Inflammatory macrophage treated with lipopolysaccharide for 4 hours (primary cell): ENCODE results near the gene SH3RF3.
A peak's percentile ranks its signal among the peaks of the same experiment; 100 is the strongest.

ENCODE experiments used
- DNase-seq: peaks from one replicate; pipeline ENCODE4 v3.0.0-alpha.2; 2020

Gene SH3RF3

DNA sequence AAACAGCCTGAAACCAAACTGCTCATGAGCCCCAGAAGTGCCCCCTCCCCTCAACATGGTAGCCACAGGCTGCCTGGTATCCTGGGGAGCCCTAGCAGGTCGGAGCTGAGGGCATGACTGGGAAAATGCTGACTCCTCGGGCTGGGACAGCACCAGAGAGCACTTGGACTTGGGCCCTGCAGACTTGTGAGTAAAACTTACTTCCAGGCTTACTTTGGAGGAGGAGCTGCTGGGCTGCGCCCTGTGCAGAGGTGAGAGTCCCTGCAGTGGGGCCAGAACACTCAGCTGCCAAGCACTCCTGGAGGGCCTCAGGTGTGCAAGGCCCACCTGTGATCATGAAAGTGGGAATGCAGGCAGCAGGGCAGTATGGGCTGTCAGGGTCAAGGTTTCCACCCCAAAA is 365.3 kb downstream of the SH3RF3 start:
- no peak for DNase-seq

DNA sequence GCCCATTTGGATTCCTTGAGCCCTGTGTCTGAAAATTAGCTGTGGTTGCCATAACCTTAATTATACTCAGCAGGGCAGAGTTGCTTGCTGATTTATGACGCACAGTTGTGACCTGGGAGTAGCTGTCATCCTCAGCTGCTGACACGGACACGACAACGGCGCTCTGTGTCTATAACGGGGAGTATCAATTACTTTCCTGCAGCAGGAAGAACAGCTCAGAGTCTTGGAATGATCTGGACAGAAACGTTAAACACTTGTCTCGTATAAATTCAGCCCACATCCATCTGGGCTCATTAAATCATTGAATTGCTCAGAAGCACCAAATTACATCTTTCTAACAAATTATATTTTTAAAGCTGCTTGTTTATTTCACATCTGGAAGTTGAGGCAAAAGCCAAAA is 368.5 kb downstream of the SH3RF3 start:
- DNase-seq = no peak

DNA sequence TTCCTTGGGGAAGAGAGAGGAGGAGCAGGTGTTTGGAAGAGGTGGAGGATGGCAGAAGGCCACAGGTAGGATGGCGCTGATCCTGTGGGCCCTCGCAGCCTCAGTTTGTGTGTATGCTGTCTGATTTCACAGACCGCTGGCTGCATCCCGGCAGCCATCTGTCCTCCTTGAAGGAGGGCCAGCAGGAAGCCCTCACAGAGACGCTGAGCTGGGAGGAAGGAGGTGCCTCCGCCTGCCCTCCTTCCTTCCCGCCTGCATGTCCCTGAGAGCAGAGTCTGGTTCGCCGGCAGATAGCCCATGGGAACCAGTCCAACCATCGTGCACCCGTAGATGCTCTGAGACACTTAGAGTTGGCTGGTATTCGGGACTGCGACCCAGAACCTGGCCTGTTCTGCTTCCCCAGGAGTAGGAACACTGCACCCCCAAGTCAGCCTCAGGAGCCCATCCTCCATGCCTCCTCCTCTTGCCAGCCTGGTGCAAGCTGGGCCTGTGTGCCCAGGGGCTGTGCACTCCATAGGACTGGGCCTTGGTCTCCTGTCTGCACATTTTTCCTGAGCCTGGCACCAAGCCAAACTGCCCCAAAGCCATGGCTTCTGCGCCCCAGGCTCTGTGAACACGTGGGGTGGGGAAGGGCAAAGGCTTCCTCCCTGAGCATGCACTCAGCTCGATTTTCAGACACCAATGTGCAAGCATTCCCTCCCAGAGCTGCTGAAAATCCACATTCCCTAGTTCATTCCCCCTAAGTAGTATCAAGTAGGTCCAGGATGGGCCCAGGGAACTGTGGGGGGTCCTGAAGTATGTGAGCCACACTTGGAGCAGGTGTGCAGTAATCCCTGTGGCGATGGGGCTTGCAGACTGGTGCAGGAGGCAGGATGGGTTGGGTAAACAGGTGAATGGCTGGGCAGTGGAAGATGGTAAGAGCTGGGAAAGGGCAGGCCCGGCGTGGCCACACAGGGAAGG is 369.2 kb downstream of the SH3RF3 start:
- DNase-seq = no peak

DNA sequence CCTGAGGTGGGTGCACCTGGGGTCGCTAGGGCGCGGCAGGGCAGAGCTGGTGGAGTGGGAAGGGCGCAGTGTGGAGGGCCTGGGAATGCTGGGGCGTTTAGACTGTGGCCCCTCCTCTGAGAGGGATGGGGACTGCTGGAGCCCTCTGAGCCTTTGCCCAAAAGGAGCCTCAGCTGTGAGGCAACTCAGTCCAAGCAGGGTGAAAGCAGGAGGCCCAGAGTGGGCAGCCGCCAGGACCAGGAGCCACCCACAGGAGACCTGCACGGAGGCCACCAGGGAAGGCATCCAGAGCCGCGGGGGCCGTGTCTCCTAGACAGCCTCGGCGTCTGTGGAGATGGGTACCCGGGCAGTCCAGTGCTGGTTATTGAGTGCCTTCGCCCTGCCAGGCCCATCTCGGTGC is 369.9 kb downstream of the SH3RF3 start:
- DNase-seq = no peak

DNA sequence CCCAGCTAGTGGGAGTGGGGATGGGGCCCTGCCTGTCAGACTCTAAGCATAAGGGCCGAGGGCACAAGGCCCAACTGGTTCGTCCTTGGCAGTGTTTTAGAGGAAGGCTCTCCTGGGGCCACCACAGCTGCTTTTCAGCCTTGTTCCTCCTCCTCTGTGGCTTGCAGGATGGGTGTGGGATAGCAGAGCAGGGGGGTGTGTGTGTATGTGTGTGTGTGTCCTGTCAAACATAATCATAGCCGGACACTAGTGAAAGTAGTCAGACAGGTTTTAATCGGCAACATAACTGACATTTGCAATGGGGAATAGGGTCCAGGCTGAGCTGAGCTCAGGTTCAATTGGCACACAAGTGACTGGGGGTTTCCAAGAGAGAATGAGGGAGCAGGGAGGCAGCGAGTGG is 370.6 kb downstream of the SH3RF3 start:
- no peak for DNase-seq

DNA sequence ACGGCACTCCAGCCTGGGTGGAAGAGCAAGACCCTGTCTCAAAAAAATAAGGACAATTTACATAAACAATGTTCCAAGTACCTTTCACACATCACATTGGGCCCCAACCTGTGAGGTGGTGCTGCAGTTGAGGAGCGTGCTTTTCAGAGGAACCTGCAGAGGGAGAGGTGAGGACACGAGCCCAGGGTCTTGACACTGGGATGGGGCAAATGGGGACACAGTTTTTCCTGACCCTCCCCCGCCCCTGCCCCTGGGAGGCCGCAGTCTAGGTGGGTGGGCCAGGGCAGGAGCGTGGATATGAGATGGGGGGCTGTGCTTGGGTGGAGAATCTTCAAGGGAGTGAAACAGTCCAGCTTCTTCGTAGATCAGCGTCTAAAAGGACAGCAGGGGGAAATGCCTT is 371.9 kb downstream of the SH3RF3 start:
- DNase-seq = no peak

DNA sequence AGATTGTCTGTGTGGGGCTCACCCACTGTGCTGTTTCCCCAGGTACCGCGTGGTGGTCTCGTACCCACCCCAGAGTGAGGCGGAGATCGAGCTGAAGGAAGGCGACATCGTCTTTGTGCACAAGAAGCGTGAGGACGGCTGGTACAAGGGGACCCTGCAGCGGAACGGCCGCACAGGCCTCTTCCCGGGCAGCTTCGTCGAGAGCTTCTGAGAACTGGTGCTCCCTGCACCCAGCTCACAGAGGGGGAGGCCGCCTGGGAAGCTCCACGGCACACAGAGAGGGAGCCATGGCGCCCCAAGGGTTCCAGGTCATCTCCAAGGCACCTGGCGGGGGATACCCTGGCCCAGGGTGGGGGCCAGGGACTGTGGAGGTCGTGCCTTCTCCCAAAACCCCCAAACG is 372.5 kb downstream of the SH3RF3 start:
- no peak for DNase-seq

DNA sequence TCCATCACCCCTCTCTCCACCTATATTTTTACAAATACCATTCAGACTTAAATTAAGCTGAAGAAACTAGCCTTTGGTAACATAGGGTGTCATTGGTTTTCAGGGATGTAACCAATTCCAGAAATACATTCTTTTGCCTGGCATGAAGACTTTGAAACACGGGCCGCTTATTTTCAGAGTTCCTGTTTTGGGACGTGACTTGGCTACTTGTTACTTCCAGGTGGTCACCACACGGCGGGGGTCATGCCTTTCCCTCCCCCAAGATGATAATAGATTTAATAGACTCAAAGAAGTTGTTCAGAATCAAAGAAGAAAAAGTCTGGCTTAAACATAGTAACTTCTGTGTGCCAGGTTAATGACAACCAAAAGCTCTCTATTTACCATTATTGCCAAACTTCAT is 374.2 kb downstream of the SH3RF3 start:
- DNase-seq = no peak

DNA sequence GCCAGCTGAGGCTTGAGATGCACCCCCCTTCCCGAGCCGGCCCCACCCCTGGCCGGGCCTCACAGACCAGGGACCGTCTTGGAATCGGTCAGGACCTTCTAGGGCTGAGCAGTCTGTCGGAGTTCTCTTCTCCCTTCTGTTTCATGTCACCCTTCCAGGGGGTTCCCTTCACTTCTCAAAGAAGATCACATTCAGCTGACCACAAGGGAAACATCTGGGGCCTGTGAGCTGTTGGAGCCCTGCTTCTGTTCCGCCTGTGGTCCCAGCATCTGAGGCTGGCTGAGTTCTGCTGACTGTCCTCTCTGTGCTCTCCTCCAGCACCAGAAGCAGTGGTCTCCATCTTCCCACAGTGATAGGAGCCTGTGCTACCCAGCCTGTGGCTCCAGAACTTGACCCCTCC is 378.2 kb downstream of the SH3RF3 start:
- no peak for DNase-seq

DNA sequence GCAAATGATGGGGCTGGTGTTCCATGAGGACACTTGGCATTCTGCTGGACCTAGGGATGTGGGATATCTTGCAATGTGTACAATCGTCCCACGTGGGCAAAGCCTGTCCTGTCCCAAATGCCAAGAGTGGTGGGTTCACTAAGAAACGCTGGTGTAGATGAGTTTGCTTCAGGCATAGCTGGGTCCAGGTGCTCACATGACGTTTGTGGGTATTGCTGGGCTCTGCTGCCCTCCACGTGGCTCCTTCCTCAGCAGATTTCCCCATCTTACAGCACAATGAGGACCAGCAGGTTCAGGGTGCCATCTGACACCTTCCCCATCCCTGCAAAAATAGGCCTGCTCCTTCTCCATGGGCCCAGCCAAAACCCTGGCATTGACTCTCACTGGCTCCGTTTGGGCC is 378.8 kb downstream of the SH3RF3 start:
- DNase-seq = no peak

DNA sequence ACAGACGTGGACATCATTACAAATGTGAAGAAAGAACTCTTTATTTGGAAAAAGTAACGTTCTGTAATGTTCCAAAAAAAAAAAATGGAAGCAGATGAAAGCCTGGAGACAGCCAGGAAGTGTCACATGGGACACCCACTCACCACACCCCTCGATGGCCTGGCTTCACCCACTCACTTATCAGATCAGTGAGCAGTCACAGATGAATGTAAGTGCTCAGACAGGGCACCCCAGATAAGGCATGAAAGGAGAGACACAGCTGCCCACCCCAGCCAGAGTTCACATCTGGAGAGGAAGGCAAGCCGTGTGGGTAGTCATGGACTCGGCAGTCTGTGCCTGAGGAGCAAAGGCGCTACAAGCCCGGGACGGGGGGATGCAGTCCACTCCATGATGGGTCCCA is 379.6 kb downstream of the SH3RF3 start:
- no peak for DNase-seq

DNA sequence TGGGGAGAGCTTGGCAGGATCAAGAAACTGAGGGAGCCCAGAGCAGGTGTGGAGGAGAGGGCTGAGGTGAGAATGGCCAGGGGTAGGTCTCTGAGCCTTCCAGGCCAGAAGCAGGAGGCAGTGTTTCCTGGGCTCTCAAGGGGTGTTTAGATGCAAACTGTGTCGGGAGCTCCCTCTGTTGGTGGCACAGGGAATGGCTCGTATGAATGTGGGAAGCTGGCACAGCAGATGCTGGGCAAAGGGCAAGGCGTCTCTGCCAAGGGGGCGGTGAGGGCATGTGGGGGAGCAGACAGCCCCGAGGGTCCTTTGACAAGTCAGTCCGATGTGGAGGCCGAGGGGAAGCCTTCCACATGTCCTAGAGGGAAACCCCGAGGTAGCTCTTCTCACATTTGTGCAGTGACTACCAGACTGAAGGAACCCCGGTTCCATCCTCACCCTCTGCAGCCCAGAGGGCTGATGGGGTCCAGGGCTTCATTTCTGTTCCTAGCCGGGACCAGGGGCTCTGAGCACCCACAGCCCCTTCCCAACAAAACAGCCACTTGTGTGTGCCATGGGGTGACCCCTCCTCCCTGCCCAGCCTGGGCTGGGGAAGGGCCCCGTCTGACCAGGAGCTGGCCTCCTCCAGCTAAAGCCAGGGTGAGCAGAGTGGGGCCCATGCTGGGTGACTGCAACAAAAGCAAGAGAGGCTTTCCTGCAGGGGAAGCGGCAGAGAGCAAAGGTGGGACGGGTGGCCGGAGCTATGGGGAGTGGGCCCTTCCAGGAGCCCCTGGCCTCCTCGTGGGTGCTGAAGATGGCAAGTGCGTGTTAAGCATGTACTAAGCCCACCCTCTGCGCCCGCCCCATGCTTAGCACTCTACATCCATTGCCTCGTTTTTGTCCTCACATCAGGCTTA is 381.4 kb downstream of the SH3RF3 start:
- peak; percentile 72 for DNase-seq

DNA sequence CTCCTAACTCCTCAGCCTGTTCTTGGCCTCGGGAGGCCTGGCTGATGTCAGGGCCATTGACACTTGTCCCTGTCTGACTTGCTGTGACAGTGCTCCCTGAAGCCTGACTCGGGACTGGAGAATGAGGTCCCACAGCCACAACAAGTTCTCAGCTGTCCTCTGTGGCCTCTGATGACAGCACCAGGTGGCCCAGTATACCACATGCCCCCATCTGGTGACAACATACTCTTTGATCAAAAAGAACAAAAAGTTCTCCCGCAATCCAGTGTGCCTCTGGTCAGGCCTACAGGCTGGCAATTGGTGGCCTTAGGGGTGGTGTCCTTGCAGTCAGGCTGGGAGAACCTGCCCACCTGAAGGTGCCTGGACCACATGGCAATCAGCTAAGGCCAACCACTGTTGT is 382.2 kb downstream of the SH3RF3 start:
- no peak for DNase-seq

DNA sequence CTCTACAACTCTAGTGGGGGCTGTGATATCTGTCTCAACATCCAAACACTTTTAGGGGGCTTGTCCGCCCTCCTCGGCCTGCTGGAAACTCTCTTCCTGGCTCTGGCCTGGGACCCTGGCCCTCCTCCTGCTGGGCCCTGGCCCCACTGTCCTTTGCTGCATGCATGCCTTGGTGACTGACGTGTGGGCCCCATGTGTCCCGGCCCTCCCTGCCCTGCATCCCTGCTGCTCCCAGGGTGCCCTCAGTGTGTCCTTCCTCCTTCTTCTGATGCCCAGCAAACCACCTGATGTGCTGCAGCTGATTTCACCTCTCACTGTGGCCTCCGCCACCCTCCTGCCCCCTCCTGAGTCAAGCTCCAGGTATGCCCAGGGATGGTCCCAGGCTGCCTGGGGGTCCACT is 383.1 kb downstream of the SH3RF3 start:
- no peak for DNase-seq

DNA sequence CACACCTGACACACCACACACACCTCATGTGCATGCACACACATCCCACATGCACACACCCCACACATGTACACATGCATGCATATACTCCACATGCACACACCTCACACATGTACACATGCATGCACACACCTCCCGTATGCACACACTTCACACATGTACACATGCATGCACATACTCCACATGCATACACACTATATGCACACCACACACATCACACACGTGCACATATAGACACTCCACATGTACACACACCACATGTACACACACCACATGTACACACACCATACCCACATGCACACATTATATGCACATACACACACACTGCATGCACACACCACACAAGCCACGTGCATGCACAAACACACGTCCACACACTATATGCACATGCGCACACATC is 384.2 kb downstream of the SH3RF3 start:
- no peak for DNase-seq

DNA sequence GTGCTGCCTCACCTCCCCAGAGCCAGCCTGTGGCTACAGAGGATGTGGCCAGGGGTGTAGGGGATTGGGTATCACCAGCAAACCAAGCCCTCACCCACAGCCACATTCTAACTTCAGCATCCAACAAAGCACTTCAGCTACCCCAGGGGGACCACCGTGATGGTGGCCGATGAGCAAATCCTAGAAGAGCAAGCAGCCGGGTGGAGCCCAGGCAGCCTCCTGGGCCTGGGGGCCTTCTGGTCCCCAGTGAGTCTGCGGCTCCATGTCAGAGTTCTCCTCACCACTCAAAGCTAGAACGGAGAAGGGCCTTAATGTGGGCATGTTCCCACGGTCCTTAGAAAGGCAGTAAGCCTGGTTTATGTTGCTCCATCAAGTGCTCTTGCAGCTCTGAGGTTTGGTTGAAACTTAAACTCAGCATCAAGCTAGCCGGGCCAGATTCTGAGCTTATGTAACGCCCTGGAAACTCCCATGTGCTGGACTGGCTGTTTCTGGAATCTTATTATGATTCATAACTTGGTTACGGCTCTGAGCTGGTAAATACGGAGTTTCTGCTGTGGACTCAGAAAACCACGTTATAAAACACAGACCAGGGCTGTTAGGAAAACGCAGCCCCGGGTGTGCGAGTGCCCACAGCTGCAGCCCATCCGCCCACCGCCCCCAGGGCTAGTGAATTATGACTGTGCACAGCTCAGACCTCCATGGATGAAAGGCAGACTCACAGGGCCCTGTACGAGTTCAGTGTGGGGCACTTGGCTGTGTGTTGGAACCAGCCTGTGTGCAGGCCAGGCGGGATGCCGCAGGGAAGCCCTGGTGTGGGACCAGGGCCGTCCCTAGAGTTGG is 385.0 kb downstream of the SH3RF3 start:
- peak; percentile 32 for DNase-seq

DNA sequence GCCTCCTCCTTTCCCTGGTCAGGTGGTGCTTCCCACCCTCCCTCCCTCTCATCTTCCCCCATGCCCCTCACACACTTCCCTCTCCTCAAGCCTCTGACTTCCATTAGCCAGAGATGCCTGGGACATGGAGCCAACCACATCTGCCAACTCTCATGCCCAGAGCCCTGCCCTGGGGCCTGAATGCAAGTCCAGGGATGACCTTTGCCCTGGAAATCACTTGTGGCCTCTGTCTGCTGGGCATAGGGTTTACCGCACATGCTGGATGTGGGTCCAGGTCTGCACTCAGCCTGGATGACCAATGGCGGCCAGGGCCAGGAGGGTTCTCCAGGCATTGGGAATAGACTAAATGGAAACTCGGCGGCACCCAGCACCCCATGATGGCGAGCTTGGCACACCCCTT is 385.9 kb downstream of the SH3RF3 start:
- DNase-seq = no peak

DNA sequence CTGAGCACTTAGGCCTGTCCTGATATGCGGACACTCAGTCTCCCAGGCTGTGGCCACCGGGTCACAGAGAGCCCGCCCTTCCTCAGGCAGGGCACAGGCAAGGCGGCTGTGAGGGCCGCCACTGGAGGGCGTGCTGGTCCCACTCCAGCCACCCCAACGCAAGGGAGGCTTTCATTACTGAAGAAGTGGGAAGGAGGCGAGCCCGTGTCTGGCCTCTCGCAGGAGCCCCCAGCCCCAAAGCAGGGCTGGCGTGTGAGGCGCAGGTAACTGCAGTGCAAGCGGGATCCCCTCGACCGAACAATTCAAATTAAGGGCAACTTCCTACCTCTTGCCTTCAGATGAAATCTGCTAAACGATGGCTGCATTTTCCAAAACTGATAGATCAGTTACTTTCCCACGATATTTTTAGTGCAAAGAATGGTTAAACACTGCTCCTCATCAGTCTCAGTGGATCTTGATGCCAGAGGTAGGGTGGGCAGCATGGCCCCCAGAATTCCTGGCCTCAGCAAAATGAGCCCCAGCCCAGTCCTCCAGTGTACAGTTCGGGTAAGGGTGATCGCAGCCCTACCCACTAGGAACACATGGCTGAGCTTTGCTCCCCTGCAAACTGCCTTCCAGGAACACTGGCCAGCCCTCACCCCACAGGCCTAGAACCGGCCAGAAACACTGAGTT is 387.6 kb downstream of the SH3RF3 start:
- DNase-seq = peak; percentile 16

DNA sequence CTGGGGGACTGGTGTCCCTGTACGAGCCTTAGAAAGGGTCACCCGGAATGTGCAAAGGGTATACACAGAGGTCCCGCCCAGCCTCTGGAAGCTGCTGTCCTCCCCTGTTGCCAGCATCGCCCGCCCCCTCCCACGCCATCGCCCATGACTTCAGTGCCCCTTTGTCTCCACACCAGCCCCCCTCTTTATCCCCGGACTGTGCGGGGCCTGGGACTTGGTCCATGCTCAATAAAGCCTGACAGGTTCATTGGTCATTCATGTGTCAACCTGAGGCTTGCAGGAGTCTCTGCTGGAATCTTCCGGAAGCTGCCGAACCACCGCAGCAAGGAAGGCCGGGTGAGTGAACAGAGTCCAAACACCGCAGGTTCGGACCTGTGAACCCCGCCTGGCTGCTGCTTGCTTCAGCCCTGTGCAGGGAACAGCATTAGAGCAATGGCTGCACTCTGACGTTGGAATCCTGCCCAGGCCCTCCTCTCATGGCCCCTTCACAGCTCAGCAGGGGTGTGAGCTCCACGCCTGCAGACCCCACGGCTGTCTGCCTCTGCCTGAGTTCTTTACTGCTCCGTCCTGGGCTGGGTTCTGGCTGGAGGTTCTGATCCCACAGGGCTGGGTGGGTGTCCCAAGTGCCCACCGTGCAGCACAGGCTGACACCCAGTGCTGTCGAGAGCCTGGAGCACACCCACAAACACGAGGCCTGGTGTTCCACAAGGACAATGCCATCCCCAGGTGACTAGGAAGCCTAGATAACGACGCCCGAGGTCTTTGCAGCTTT is 388.3 kb downstream of the SH3RF3 start:
- DNase-seq = no peak

DNA sequence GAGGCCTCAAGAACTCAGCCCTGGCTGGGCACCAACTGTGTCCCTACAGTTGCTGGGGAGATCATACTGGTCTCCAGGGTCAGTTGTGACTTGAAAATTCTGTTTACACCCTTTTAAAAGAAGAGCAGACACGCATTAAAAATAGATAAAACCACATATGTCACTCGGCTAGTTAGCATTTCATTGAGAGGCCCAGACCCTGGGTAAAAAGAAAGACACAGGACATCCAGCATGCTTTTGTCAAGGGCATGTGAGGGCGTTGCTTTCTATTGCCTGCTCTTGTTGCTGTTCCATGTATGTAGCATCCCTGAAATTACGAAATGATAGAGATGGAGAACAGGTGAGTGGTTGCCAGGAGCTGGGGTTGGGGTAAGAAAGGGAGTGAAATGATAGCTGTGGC is 390.5 kb downstream of the SH3RF3 start:
- DNase-seq = no peak

DNA sequence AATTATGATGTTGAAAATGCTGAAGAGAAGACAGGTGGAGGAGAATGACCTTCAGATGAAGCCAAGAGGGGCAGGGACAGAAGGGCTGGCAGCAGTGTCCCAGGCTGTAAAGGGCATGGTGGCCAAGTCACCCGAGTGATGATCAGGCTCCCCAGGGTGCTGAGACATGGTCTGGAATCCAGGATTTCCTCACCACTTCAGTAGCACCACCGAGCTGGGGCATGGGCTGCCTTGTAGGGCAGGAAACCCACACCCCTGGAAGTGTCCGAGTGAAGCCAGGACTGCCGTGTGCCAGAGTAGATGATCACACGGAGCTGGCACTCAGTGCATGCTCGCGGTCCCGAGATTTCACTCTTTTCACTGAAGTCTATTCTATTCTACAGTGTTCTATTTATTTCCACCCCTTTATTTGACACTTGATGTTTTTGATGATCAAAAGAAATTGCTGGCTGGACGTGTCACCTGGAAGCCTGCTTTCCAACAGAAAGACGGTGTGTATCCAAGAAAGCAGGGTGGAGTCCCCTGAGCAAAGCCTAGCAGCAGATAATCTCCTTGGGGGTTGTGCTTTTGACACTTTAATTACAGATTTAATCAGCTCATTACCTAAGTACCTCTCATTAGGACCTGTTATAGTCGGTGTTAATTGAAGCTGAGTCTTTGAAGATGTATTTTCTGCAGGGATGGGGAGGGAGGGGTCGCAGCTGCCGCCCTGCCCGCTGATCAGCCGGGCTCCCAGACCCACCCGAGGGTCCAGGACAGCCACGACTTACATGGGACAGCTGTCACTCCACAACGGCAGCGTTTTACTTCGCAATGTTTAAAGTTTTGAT is 392.4 kb downstream of the SH3RF3 start:
- DNase-seq = no peak
